GM12874 (cell line): ENCODE data around the gene SHF.

Source experiments
- CTCF ChIP-seq: IDR thresholded peaks from 2 replicates; pipeline ENCODE4 v1.5.1; 2011; ENCODE audit warnings: low read depth, mild to moderate bottlenecking, control low read depth, low read length, moderate library complexity; ENCODE audit not compliant: insufficient read depth

Gene SHF

DNA sequence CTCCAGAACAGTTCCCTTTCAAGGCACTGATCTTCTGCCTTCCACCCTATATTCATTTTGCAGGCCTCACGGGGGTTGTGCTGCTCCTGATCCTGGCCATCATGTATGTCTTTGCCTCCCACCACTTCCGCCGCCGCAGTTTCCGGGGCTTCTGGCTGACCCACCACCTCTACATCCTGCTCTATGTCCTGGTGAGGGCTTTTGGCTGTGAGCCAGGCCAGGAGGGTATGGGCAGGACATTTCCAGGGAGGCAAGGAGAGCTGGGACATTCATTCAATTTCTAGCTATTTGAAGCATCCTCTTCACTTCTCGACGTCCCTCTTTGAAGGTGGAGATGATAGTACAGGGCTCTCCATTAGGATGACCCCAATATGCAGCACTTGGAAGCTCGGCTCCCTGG is 32.0 kb downstream of the SHF start:
- TF ChIP-seq CTCF: no peak

DNA sequence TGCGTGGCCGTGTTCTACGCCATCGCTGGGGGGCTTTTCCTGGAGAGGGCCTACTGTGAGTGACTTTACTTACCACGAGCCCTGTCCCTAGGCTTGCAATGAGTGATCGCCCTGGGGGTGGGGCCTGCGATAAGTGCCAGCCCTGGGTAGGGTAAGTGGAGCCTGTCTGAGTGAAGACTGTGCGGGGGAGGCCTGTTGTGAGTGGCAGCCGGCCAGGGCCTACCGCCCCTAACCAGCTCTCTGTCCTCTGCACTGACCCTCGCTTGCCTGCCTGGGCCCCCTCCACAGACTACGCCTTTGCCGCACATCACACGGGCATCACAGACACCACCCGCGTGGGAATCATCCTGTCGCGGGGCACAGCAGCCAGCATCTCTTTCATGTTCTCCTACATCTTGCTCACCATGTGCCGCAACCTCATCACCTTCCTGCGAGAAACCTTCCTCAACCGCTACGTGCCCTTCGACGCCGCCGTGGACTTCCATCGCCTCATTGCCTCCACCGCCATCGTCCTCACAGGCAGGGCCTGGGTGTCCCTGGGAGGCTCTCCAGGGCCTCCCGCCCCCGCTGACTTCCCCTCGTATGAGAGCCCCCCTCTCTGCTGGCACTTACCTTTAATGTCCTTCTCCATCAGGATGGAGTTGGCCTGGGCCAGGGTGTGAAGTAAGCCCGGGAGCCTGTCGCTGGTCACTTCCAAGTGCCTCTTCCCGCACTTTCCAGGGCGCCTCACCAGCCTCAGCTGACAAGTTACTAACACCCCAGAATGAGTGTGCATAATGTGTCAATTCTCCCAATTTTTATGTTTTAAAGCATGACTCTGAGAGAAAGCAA is 35.6 kb downstream of the SHF start:
- no peak for TF ChIP-seq CTCF

DNA sequence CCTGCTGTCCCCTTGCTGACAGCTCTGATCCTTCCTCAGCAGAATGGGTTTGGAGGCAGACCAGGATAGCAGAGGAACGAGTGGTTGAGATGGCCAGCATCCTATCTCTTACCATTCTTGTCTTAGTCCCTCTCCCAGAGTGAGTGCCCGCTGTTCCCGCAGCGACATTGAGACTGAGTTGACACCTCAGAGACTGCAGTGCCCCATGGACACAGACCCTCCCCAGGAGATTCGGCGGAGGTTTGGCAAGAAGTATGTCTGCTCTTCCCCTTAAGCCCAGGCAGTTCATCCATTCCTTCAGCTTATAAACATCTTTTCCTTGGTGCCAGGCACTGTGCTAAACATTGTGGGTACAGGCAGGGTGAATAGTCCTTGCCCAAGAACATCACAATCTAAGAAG is 36.8 kb downstream of the SHF start:
- TF ChIP-seq CTCF: no peak

DNA sequence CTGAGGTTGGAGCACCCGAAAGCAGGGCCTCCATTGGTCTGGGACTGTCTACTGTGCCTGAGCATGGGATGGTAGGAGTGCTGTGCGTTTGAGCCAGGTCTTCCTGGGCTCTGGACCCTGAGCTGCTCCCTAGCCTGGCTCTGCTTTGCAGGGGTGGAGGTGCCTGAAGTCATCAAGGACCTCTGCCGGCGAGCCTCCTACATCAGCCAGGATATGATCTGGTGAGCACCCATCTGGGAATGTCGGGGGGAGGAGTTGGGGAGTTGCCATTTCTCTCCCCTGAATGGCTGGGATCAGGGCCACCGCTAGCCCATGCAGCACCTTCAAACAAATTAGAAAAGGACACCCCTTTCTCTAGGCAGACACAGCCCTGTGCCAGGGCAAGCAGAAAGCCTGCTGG is 37.3 kb downstream of the SHF start:
- no peak for TF ChIP-seq CTCF

GRCh38 chr15:45149060-45149459 is 38.7 kb downstream of the SHF start:
- no peak for TF ChIP-seq CTCF

DNA sequence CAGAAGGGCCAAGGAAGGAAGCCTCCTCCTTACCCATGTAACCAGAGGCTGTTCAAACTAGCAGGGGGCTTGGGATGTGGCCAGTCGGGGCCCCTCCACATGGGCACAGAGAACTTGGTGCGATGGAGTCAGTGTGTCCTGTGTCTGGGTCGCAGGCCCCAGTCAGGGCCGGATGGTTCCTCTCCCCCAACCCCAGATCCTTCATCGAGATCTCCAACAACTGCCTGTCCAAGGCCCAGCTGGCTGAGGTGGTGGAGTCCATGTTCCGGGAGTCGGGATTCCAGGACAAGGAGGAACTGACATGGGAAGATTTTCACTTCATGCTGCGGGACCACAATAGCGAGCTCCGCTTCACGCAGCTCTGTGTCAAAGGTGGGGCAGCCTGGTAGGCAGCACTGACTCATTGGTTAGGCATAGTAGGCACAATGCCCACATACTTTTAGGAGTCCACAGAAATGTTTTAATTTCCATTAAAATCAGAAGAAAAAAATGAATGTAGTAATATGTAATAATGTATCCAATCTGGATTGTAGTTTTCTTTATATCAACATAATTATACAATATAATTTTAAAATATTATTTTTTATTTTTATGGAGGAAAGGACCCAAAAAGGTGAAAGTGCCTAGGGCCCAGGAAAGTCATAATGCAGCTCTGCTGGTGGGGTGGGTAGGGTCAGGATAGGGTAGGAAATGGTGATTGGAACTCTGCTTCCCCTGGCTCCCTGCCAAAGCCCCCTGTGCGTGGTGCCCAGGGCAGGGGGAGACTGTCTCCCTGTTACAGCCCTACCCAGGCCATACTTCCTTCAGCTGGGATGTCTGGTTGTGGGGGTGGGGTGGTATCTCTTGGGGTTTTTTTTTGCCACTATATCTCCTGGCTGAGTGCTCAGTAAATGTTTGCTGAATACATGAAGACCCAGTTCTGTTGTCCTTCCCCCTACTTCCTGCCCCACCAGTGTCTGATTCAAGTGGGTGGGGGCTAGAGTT is 39.4 kb downstream of the SHF start:
- TF ChIP-seq CTCF: no peak

DNA sequence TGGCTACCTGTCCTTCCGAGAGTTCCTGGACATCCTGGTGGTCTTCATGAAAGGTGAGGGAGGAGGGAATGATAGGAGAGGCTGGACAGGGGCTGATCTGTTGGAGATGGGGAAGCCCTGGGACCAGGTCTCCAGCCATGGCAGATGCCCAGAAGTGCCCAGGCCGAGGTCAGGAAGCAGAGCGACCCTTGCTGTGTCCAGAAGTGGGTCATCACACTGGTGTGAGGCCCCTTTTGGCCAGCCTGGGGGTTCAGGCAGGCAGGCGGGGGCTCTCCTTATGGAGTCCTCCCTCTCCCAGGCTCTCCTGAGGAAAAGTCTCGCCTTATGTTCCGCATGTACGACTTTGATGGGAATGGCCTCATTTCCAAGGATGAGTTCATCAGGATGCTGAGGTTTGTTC is 40.2 kb downstream of the SHF start:
- TF ChIP-seq CTCF: no peak
